CD4-positive, alpha-beta T cell treated with Interleukin-10 for 1 hour (primary cell): Measurements from ENCODE around the gene PPFIBP2.

ENCODE experiments used
- DNase-seq: peaks from one replicate; pipeline ENCODE4 v3.0.0-alpha.2; 2020

PPFIBP2 gene

DNA sequence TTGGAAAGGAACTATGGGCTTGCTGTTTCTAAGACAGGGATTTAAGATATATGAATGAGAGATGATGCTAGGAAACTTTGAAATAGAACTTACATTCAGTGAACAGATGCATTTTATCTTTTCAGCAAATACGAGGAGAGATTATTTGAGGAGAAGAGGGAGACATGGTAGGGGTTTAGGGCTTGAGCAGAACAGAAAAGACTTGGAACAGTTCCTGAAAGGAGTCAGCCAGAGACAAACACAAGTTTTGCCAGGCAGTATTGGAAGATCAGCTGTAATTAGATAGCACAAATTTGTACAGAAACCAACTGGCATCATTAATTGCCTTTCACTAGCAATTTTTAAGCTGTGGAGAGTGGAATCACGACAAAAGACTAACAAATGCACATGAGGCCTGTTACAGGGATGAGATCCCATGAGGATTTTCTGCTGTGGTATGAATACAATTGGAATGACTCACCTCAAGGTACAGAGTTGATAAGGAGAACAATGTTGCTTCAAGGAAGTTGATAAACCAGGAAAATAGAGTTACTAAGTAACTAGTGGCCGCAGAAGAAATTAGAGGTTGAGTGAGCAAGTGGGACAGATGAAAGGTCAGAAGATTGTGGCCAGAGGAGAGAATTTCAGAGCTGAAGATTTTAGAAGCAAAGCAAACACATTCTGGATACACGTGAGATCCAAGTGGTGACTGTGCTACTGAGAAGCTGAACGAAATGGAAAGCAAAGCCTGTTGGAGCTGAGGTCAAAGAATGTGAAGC lies 91.6 kb downstream of the PPFIBP2 start:
- DNase-seq, result no peak

- no peak for DNase-seq
These were observed 92.7 kb downstream of the PPFIBP2 start for GRCh38 chr11:7606496-7606895.

DNA sequence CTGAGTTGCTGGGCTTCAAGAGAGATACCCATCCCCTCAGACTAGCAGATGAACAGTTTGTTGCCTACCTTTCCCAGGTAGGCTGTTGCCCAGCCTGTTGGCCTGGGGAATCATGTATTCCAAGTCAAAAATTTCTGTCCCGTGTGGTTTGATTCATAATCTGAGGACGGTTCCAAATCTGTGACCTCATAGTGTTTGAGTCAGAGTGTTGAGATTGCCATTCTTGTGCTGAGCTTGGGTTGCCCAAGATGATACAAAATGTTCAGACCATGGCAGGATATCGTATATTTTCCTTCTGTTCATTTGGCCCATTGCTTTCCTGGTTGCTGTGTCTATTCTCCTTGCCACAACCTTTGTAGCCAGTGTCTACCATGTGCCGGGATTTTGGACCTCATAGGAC lies 95.2 kb downstream of the PPFIBP2 start:
- DNase-seq, result no peak

DNA sequence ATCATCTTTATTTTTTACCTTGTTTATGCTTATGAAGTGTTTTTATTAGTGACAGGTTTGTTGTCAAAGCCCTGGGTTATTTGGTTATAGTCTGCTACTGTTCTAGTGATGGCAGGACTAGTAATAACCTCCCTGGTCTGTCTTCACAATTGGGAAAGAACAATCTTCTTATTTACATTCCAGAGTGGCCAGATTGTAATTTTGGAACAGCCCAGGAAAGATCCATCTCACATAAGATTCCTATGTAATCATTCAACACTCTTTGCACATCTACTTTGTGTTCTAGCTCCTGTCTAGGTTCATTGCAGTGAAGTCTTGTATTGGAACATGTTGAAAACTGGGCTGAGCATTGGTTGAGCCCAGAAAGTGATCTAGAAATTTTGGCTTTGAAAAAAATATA lies 95.7 kb downstream of the PPFIBP2 start:
- DNase-seq, result no peak

DNA sequence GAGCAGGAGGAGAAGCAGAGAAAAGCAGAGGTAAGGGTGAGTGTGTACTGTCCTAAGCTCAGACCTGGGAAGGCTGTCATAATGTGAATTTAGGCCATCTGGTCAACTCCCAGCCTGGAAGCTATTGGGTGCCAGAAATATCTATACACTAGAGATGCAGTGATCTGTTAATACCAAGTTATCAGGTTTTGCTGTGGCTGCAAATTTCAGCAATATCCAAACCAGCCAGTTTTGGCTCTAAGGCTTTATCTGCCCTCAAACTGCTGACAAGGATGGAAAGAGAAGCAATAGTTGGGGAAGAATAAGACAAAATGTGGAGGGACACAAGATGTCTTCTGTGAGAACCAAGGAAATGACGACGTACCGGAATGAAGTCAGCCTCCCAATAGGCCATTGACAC lies 96.6 kb downstream of the PPFIBP2 start:
- no peak for DNase-seq

- no peak for DNase-seq
These were observed 97.6 kb downstream of the PPFIBP2 start for GRCh38 chr11:7611411-7611810.

GRCh38 chr11:7612056-7612660 lies 98.4 kb downstream of the PPFIBP2 start:
- no peak for DNase-seq

- DNase-seq, result no peak
These were observed 99.0 kb downstream of the PPFIBP2 start for GRCh38 chr11:7612661-7613393.

GRCh38 chr11:7613394-7613720 lies 99.6 kb downstream of the PPFIBP2 start:
- no peak for DNase-seq

DNA sequence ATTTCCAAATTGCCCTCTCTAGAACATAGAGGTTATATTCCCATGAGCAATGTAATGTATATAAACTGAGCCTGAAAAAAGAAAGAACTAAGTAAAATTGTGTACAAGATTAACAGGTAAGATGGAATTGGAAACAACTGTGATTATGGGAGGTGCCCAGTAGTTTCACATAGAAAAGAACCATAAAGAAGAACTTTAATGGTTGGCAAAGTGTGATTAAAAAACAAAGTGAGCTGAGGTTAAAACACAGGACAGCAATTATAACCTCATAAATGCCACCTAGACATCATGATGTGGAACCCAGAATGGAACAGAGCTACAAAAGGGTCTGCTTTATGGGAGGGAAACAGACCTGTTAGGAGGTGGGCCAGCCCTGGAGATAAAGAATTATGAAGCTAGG lies 100.9 kb downstream of the PPFIBP2 start:
- no peak for DNase-seq

GRCh38 chr11:7617032-7617431 lies 103.2 kb downstream of the PPFIBP2 start:
- no peak for DNase-seq

- no peak for DNase-seq
These were observed 105.5 kb downstream of the PPFIBP2 start for GRCh38 chr11:7619322-7619721.

- no peak for DNase-seq
These were observed 107.3 kb downstream of the PPFIBP2 start for GRCh38 chr11:7621090-7621489.

GRCh38 chr11:7621554-7621953 lies 107.8 kb downstream of the PPFIBP2 start:
- DNase-seq, result no peak

DNA sequence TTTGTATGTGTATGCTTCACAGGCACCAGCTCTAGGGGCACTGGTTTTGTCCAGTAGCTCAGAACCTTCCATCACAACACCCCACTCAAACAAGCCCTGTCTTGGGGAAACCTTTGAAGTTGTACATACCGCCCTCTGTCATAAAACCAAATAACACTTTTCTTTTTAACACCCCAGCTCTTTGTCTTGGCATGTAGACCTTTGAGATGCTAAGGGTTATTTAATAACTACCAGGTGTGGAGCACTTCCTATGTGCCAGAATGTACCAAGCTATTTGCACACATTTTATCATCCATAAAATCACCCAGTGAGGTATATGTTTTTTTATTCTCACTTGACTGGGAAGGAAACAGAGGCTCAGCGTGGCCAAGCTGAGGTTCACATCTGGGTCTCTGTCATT lies 108.9 kb downstream of the PPFIBP2 start:
- no peak for DNase-seq

DNA sequence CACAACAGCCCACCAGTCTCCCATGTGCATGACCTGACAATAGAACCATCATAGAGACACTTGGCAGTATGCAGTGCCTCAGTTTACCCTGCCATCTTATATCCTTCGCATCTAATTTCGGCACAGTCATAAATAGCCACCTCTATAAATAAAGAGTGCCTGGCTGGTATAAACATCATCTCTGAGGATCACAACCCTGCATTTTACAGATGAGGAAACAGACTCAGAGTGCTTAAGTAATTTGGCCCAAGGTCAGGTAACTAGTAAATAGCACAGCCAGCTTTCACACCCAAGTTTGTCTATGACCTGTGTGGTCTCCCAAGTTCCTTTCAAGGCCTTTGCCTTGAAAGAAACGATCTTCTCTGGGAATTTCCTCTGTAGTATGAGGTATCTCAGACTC lies 114.9 kb downstream of the PPFIBP2 start:
- DNase-seq, result no peak

- DNase-seq, result no peak
These were observed 116.2 kb downstream of the PPFIBP2 start for GRCh38 chr11:7630002-7630401.

DNA sequence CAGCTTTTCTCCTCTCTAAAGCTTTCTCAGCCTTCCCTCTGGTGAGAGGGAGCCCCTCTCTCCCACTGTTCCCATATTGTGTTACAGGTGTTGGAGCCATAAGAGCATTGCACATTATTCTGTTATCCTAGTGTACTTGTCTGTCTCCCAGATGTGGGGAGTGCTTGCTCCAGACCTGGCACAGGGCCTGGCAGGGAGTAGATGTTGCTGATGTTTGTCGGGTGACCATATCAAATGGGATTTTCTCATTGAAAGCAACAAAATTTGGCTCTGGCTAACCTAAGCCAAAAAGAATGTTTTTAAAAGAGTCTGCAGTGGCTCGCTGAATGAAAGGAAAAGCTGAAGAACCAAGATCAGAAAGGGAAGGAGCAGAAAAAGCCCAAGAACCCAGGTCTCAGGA lies 118.4 kb downstream of the PPFIBP2 start:
- no peak for DNase-seq

DNA sequence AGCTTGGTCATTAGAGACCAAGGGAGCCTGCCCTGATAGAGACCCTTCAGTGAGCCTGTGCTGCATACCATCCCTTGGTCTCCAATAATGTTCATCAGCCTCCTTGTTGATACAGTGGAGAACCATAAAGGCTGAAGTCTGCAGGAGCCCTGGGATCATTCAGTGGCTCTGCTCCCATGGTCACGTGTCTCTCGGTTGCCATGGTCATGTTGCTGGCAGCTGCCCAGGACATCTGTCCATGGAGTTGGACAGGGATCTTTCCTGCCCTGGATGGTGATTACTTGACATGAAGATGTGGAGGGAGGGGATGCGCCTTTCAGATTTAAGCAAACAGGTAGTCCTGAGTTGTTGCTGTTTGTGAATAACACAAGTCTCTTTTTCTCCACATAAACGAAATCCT lies 121.3 kb downstream of the PPFIBP2 start:
- DNase-seq, result no peak

- no peak for DNase-seq
These were observed 121.9 kb downstream of the PPFIBP2 start for GRCh38 chr11:7635708-7636107.

DNA sequence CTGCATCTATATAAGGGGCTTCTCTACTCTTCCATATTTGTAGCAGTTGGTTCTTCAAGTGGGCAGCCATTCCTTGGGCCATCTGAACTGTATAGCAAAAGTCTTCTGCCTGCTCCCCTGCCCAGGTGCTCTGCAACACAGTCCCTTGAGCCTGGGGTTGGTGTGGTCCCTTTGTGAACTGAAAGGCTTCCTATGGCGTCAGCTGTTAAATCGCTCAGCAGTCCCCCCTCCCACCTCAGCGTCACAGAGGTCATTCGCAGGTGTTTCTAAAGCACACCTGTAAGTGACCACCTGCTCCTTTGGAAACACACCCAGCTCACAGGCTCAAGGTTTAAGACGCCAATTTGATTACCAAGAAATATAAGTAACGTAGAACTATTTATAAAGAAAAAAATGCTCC lies 122.6 kb downstream of the PPFIBP2 start:
- DNase-seq, result no peak

DNA sequence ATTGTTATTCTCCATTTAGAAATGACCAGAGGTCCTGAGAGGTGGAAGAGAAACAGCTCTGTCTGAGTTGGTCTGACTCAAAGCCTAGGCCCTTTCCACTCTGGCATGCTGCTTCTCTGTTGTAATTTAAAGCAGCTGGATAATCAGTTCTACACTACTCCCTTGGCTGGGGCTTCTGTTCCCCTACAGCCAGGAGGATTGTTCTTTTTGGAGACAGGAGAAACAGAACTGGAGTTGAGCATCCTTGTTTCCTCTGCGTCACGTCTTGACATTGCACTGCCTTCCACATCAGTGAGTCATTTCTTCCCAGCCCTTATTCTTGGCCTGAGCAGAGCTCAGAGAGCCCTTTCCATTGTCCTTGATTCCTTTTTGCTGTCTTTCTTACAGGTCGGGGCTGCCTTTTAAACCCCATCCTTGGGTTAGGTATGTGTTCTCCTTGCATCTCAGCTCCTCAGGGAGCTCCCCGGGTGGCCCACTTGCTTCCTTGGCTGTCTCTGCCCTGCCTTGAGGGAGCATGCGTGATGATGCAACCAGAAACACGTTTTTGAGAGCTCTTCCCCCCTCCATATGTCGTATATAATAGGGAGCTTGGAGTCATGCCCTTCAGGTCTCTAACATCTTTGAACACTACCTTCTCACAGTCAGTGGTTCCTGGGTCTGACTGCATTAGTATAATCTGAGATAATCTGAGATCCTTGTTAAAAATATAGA lies 123.8 kb downstream of the PPFIBP2 start:
- no peak for DNase-seq
